Measurements from ENCODE around the gene ADAT2. TPM values are rescaled to one million over a fixed set of nuclear protein-coding genes. Genes with fewer than 3 reads are reported as not detected.

Gene ADAT2
- total and polyA plus RNA-seq, 2 of the 8 experiments (the other 6 are each of a cell fraction or from before 2014, with no cell fraction given), result 4.3 to 11.8 TPM

GRCh38 chr6:143432588-143432987, 17.9 kb downstream of the ADAT2 start:
- FAIRE-seq (no peak), DNase-seq (ENCODE audit: low read depth in 1 of 2, low spot score in 2 of 2) (no peak)
- Histone ChIP-seq H3K18ac (ENCODE audit: extremely low read depth, low read length) (no peak overlapping the region), H4K91ac (replicated peaks; ENCODE audit: insufficient read length, low read length) (no peak overlapping the region), H3K56ac (replicated peaks; ENCODE audit: insufficient read length, low read depth, low read length) (no peak overlapping the region), H3K23me2 (ENCODE audit: low read depth, low read length) (no peaks in the 10 kb centered on the region), H3K27me3 (replicated peaks in 1 of 4; ENCODE audit: control insufficient read depth in 3 of 4, extremely low read depth in 1 of 4, insufficient read depth in 3 of 4, low read length in 3 of 4) (no peaks in the 10 kb centered on the region), H3K4ac (replicated peaks; ENCODE audit: insufficient read length, low read depth, low read length) (no peak overlapping the region), H3K9ac (replicated peaks in 1 of 4; ENCODE audit: extremely low read depth in 1 of 4, low read depth in 3 of 4, low read length in 3 of 4) (no peak overlapping the region), H2BK20ac (ENCODE audit: low read length) (no peak overlapping the region), H2BK15ac (ENCODE audit: low read length) (no peak overlapping the region), H3K23ac (ENCODE audit: insufficient read length) (no peak overlapping the region), H2BK5ac (ENCODE audit: low read depth, low read length) (no peak overlapping the region), H3K27ac (ENCODE audit: low read depth, low read length) (no peak overlapping the region), H2AK5ac (ENCODE audit: low read depth, low read length) (no peak overlapping the region), H3K4me1 (replicated peaks in 1 of 4; ENCODE audit: control insufficient read depth in 3 of 4, insufficient read depth in 4 of 4, low read length in 3 of 4) (no peaks in the 10 kb centered on the region), H4K20me1 (replicated peaks in 1 of 2; ENCODE audit: control insufficient read depth in 1 of 2, insufficient read depth in 2 of 2, low read length in 2 of 2) (no peaks in the 10 kb centered on the region), H4K8ac (ENCODE audit: extremely low read depth, insufficient read depth, low read length) (no peak overlapping the region), H3K9me3 (ENCODE audit: insufficient read depth in 2 of 2, low read depth in 1 of 2, low read length in 1 of 2) (no peaks in the 10 kb centered on the region), H3K4me3 (ENCODE audit: extremely low read depth in 1 of 4, insufficient read depth in 2 of 4, low read depth in 3 of 4, low read length in 4 of 4) (no peak overlapping the region), H2BK12ac (ENCODE audit: low read depth, low read length) (no peak overlapping the region), H2AFZ (ENCODE audit: low read length) (no peak overlapping the region), H3K79me1 (ENCODE audit: low read depth, low read length) (no peaks in the 10 kb centered on the region), H4K5ac (ENCODE audit: insufficient read length, low read depth, low read length) (no peak overlapping the region), H3K14ac (ENCODE audit: insufficient read length) (no peak overlapping the region), H3K79me2 (ENCODE audit: control insufficient read depth in 1 of 2, insufficient read depth in 2 of 2, low read length in 2 of 2) (no peaks in the 10 kb centered on the region), H3K36me3 (ENCODE audit: control insufficient read depth in 2 of 4, insufficient read depth in 4 of 4, low read length in 3 of 4) (peaks cover 2 to 17% (median 6%) of the 10 kb centered on the region in 4 experiments; a peak in 5 of 8 replicates), H2BK120ac (replicated peaks; ENCODE audit: low read depth, low read length) (no peak overlapping the region), H3K4me2 (ENCODE audit: insufficient read depth in 1 of 2, low read depth in 2 of 2, low read length in 2 of 2) (no peak overlapping the region)
- WGBS, 2 experiments (ENCODE audit: extremely low coverage in 1 of 2, insufficient coverage in 1 of 2, insufficient read length in 1 of 2, insufficient replicate concordance in 2 of 2, low coverage in 1 of 2, low lambda C conversion rate in 2 of 2, missing lambda C conversion rate in 1 of 2), result 91% methylated on average over 4 of the region's 4 CpGs; no CpG with 5 or more reads in 1 of the 2 experiments
- CTCF ChIA-PET (ENCODE audit: partially characterized antibody), result interaction anchor here (0.9 to 2.1 kb wide), 4 partner anchors 9 to 735 kb away, joined by 3 to 5 read pairs (median 3); no protein-coding TSS in a partner anchor
- POLR2A ChIA-PET (ENCODE audit: partially characterized antibody), result no interaction called here
- TF ChIP-seq MAX (IDR thresholded peaks at IDR 0.05) (no peak), SAP30 (IDR thresholded peaks at IDR 0.05; ENCODE audit: insufficient read depth, insufficient replicate concordance, low read length) (no peak)
- TF ChIP-seq, protein P1, sequence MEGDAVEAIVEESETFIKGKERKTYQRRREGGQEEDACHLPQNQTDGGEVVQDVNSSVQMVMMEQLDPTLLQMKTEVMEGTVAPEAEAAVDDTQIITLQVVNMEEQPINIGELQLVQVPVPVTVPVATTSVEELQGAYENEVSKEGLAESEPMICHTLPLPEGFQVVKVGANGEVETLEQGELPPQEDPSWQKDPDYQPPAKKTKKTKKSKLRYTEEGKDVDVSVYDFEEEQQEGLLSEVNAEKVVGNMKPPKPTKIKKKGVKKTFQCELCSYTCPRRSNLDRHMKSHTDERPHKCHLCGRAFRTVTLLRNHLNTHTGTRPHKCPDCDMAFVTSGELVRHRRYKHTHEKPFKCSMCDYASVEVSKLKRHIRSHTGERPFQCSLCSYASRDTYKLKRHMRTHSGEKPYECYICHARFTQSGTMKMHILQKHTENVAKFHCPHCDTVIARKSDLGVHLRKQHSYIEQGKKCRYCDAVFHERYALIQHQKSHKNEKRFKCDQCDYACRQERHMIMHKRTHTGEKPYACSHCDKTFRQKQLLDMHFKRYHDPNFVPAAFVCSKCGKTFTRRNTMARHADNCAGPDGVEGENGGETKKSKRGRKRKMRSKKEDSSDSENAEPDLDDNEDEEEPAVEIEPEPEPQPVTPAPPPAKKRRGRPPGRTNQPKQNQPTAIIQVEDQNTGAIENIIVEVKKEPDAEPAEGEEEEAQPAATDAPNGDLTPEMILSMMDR (IDR thresholded peaks at IDR 0.05; ENCODE audit: control extremely low read depth in 1 of 3, insufficient read depth in 1 of 3, low read depth in 1 of 3, low read length in 3 of 3), result no peak
